Fibroblast of skin of left quadriceps (primary cell): Measurements from ENCODE around the gene ZNF213.
A peak's percentile ranks its signal among the peaks of the same experiment; 100 is the strongest.
"Not testable (repeated sequence)": the region's sequence is repeated elsewhere in the genome, so short reads cannot be mapped to it uniquely, and the experiment has no call there.

Source experiments
- DNase-seq, 2 experiments: peaks; one replicate each; pipeline ENCODE4 v3.0.0-alpha.2; 2013; ENCODE audit warnings: low read depth in 2 of 2

ZNF213 gene

DNA sequence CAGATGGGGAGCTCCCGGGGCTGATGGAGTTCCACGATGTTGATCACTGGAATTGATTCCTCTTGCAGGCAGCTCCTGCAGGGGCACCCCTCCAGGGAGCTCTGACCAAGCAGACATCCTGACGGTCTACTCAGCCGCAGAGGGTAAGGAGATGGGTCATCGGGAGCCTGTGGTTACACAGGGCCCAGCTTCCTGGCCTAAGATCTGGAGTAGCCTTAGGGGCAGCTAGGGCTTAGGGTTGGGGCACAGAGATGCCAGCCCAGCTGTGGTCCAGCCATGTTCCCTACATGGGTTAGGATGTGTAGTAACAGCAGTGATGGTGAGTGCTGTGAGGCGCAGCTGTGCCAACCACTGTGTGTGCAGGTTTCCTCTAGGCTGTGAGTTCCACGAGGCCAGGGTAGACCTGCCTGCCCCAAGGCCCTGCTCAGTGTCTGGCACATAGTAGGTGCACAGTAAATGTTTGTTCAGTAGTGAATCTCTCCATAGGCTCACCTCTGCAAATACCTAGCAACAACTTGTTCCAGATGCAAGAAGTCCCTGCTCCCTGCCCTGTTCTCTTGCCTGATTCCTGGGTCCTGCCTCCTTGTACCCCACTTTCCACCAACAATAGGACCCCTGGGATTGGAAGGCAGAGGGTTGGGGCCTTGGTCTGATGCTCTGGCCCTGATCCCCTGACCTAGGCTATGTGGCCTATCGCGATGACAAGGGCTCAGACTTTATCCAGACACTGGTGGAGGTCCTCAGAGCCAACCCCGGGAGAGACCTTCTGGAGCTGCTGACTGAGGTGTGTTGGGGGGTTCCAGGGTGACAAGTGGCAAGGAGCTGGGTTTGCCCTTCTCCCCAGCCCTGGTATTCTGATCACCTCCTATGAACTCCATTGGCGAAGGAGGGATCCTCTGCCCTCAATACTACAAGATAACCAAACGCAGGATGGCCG lies 13.7 kb downstream of the ZNF213 start:
- DNase-seq = no peak

DNA sequence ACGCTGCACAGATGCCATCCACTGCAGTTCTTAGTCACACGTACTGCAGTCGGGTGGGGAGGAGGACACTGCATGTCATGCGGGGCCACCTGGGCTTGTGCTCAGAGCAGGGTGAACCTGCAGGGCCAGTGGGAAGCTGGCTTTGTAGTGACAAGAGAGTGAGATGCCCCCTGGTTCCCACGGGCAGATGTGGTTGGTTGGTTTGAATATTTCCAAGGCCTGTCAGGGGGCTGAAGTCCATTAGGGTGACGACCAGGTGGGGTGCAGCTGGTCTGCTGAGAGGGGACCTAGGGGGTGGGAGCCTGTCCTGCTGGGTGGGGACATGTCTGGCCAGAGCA lies 14.3 kb downstream of the ZNF213 start:
- DNase-seq = no peak

DNA sequence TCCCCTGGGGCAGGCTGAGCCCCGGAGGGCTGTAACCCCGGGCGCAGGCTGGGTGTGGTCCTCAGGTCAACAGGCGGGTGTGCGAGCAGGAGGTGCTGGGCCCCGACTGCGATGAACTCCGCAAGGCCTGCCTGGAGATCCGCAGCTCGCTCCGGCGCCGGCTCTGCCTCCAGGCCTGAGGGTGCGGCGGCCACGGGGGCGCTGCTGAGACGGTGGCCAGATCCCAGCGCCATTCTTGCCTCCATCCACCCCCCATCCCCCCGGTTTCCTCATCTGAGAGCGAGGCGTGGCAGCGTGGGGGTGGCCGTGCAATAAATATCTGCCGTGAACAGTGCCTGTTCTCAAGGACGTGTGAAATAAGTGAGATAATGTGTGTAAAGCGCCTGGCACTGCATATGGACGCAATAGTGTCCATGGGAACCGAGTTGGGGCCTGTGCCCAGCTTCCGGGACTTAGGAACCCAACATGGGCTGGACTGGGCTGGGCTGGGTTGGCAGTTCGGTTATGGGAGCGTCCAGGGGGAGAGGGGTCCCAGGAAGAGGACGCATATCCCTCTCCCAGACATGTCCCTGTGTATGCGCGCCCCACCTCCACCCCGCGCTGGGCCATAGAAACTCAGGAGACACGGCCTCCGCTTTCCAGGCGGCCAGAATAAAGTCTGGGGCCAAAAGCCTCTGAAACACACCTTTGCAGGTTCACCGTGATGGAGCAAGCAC lies 15.0 kb downstream of the ZNF213 start:
- no peak for DNase-seq

DNA sequence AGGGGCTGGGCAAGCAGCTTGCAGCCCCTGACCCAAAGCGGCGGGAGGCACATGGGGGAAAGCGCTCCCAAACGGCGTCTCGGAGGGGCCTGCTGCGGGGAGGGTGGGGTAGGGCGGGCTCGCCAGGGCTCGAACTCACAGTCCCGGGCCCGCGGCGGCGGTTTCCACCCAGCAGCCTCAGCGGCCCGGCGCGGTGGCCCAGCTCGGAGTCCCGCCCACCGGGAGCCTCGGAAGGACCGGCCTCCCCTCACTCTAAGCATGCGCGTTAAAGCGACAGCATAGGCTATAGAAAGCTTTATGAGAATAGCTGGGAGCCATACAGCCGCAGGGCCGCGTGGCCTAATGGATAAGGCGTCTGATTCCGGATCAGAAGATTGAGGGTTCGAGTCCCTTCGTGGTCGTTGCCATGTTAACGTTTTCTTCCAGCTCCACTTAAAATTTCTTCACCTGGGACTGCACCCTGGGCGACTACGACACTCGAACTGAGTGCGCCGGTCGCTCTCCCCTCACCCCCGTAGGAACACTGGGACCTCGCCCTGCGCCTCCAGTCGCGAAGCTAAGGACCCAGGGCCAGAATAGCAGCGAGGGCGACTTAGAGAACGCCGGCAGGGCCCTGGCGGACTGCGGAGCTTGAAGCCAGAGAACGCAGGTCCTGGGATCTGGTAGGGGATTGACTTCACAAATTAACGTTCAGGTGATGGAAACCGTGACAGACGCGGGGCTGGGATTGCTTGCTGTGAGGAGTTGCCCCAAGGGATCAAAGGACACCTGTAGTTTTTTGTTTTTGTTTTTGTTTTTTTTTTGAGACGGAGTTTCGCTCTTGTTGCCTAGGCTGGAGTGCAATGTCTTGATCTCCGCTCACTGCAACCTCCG lies 15.8 kb downstream of the ZNF213 start:
- DNase-seq = peak; percentile 91 to 93

DNA sequence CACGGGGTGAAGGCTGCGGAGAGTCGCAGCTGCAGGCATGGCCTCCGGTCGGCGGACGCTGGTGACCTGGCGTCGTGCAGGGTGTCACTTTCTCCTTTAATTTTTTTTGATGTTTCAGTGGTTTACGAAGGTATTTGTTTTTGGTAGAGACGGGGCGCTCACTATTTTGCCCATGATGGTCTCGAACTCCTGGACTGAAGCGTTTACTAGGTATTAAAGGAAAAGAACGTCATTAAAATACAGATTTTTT lies 17.1 kb downstream of the ZNF213 start:
- no peak for DNase-seq

DNA sequence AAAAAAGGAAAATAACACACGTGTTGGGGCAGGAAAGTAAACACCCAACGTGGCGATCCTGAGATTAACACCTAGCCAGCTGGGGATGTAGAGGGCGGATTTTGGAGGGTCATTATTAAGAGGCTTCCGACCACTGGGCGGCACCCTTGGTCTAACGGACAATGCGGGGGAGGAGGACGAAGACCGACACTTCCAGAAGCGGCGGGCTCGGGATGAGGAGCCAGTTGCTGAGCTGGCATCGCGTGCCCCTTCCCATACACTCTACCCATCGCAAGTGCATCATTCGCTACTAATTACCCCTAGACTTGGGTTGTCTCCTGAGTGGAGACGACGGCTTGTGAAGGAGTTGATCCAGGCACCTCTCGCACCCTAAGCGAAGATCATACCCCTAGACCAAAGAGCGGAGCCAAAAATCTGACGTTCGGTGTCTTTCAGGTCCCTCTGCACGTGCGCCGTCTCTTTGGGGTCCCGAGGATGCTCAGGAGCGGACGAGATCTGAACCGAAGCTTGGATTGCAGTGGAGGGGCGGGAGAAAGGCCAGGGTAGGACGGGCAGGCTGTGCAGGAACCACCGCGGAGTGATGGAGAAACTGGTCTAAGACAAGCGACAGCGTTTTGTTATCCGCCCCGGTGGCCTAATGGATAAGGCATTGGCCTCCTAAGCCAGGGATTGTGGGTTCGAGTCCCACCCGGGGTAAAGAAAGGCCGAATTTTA lies 17.6 kb downstream of the ZNF213 start:
- DNase-seq = peak; percentile 84 to 86

DNA sequence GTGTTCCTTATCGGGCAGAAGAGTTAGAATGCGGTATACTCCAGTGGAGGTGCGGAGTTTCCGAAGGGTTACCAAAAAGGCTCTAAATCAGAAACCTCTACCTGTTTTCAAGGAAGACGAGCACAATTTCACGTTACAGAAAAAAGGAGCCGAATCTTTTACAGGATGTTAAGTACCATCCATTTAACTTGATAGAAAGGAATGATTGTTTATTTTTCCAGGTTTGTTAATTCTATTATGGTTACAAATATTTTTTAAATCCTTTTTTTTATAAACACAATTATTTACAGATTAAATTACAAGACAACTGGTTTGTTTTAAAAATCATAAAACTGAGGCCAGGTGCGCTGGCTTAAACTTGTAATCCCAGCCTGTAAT lies 18.2 kb downstream of the ZNF213 start:
- DNase-seq = no peak

DNA sequence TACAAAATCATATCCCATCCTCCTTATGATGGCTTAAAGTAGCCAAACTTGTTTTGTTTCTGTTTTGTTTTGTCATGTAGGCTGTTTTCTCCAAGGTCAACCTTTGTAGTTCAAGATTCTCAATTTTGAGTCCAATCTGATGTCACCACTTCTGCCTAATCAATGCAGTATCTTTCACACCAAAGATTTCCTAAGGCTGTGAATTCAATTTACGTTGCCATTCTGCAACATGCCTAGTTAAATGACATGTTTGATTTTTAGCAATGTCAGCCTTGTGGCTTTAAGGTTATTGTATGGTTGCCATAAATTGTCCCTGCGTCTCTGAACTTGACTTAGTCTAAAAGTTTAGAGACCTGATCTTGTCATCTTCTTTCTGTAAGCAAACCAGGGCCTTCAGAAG lies 20.4 kb downstream of the ZNF213 start:
- no peak for DNase-seq

DNA sequence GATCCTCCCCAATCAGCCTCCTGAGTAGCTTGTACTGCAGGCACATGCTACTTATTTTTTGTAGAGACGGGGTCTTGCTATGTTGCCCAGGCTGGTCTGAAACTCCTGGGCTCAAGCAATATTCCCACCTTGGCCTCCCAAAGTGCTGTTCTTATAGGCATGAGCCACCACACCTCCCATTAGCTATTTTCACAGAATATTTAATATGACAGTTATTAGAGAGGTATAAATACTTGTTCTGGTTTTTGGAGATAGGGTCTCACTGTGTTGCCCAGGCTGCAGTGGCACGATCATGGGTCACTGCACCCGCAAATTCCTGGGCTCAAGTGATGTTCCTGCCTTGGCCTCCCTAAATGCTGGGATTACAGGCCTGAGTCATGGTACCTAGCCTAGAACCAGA lies 21.1 kb downstream of the ZNF213 start:
- no peak for DNase-seq

DNA sequence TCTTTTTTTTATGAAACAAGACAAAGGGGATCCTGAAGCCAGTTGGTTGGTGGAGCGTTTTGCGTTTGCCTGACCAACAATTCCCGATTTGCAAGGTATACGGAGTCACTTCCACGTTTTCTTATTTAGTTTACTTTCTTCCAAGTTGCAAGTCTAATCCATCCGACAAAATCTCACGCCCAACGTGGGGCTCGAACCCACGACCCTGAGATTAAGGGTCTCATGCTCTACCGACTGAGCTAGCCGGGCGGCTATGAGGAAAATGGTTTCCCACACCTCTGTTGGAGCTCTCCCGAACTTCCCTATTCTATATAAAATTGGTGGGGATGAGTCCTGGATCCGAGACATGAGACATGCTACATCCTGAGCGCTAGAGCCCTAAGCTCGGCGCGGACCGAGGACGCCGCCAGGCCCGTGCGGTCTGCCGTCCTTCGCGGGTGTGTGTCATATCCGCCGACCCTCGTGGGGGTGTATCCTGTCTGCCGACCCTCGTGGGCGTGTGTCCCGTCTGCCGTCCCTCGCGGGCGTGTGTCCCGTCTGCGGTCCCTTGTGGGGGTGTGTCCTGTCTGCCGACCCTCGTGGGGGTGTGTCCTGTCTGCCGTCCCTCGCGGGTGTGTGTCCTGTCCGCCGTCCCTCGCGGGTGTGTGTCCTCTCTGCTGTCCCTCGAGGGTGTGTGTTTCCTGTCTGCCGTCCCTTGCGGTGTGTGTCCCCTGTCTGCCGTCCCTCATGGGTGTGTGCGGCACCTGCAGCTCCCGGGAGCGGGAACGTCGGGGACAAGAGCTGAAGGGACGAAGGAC lies 22.6 kb downstream of the ZNF213 start:
- DNase-seq = peak; percentile 87 to 89

DNA sequence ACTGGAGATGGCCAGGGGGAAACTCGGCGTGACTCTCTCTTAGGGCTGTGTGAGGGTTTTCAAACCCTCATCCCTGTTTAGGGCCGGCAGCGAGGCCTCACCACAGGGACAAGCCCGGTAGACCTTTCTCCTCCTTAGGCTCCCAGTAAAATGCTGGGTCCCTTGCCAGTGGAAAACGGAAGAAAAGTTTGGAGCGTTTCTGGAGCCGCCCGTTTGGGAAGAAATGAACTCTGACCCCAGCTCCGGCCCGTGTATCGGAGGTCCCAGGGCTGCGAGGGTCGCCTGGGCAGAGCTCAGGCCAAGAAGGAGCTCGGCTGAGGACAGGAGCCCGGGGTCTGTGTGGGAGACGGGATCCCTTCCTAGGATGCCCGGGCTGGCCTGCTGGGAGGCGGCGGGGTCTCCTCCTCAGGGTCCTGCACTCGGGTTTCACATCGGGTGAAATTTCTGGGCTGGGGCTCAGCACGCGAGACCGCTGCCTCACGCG lies 23.2 kb downstream of the ZNF213 start:
- DNase-seq = no peak

DNA sequence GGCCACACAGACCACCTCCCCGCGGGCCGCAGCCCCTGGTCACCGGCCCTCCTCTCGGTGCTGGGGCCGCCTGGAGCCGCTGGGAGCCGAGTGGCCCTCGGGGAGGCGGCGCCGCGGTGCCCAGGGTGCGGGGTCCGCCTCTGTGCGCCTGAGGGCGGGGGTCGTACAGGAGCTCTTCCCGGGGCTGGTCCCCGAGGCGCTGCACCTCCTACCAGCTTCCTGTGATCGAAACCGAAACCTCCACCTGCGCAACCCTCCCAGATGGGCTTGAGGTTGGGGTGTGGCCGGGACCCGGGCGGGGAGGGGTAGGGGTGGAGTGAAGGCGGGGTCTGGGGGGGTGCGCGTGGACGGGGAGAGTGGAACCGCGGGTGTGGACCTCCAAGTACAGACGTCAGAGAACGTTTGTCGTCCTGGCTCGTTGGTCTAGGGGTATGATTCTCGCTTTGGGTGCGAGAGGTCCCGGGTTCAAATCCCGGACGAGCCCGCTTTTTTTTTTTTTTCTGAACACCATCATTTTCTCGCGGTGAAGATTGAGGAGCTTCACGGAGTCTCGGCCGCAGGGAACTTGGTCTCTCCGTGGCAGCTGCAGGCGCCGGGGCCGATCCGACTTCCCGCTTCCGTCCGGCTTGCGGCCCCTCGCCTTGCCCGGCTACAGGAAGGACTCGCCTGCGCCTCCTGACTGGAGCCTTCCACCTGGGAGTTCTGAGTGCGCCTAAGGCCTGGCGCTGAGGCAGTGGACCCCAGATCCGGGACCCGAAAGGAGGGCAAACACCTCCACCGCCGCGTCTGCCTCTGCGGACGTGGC lies 23.9 kb downstream of the ZNF213 start:
- DNase-seq = peak; percentile 47 to 50

DNA sequence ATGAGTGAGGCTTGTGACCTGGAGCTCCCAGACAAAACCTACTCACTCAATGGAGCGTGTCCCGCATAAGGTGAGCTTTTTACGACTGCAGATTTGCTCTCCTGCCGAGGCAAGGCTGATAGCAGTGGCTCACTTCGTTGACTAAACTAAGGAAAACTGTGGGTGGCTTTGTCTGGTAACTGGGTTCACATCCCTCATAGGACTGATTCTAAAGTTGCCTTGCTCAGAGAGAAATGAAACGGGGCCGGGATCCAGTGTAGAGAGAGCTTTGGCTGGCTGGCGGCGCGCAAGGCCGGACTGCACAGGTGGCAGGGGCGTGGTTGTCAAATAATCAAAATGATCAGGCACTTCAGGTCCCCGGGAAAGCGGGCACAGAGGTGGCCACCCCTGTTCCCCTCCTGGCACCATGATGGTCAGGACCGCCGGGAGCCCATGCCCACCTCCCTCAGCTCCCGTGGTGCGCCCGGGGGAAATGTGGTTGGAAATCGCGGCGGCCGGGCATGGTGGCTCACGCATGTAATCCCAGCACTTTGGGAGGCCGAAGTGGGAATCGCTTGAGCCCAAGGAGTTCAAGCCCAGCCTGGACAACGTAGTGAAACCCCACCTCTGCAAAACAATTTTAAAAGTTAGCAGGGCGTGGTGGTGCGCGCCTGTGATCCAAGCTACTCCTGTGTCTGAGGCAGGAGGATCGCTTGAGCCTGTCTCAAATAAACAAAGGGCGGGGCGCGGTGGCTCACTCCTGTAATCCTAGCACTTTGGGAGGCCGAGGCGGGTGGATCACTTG lies 26.6 kb downstream of the ZNF213 start:
- no peak for DNase-seq

DNA sequence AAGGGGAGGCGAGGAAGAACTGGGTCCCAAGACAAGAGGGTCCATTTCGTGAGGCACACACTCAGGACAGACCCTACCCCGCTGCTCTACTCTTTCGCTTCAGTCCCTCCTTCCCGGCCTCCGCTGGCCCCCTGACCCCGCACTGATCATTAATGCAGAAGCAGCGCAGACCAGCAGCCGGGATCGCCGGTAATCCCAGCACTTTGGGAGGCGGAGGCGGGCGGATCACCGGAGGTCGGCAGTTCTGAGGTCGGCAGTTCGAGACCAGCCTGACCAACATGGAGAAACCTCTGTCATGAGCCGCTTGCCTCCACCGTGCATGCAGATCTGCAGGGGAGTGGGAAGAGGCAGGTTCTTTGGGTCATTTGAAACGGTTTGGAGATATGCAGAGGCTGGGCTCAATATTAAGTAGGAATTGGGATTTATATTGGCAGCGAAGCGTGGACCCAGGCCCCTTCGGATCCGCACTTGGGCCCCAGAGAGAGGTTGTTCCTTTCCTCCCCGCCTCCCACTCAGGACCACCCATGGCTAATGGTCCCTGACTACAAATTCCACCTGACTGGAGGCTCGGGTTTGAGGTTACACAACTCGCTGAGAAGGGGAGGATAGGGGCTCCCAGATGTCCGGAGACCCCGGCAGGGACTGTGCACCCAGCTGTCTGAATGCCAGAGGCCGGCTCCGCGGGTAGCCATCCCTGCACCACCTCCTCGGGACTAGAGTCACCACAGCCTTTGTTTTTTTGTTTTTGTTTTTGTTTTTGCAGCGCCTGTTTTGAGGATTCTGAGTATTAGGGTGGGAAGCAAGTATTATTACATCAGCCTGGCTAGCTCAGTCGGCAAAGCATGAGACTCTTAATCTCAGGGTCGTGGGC lies 29.5 kb downstream of the ZNF213 start:
- no peak for DNase-seq

DNA sequence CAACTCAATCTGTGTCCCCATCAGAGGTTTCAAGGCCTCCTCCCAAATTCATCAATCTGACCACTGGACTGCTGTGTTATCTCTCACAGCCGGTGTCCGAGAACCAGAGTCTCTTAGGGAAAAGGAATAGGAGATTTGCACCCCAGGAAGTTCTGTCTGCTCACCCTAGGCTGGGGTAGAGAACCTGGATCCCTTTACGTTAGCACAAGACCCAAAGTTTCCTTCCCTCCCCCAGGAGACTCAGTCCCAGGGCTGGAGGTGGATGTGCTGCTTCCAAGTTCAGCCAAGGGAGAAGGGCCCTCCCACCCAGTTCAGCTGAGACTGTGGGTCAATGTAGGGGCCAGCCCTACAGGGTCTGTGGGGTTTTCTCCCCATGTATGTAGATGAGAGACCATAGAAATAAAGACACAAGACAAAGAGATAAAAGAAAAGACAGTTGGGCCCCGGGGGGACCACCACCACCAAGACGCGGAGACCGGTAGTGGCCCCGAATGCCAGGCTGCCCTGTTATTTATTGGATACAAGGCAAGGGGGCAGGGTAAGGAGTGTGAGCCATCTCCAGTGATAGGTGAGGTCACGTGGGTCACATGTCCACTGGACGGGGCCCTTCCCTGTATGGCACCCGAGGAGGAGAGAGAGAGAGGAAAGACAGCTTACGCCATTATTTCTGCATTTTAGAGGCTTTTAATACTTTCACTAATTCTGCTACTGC lies 30.4 kb downstream of the ZNF213 start:
- no peak for DNase-seq

DNA sequence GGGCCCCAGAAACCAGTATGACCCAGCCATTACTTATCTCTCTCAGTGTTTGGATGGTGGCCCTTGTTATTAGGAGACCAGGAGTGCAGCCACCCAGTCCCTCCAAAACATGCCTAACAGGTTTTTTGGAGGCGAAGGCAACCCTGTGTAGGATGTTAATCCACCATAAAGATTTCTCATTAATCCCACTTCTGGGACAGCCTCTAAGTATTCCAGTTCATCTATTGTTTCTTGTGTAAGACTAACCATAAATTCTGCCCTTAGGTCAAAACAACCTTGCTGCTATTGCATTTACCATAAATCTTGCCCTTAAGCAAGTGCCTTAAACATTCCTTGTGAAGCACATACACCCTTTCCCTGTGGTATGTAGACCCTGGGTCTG lies 31.7 kb downstream of the ZNF213 start:
- no peak for DNase-seq

DNA sequence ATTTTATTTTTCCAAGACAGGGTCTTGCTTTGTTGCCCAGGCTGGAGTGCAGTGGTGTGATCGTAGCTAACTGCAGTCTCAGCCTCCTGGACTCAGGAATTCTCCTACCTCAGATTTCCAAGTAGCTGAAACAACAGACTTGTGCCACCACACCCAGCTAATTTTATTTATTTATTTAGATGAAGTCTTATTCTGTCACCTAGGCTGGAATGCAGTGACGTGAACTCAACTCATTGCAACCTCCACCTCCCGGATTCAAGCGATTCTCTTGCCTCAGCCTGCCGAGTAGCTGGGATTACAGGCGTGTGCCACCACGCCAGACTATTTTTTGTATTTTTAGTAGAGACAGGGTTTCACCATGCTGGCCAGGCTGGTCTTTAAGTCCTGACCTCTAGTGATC lies 33.9 kb downstream of the ZNF213 start:
- DNase-seq = not testable (repeated sequence)
